ENCODE data around the gene LSS.
"Not testable (repeated sequence)": the region's sequence is repeated elsewhere in the genome, so short reads cannot be mapped to it uniquely, and the experiment has no call there.

Gene LSS

DNA sequence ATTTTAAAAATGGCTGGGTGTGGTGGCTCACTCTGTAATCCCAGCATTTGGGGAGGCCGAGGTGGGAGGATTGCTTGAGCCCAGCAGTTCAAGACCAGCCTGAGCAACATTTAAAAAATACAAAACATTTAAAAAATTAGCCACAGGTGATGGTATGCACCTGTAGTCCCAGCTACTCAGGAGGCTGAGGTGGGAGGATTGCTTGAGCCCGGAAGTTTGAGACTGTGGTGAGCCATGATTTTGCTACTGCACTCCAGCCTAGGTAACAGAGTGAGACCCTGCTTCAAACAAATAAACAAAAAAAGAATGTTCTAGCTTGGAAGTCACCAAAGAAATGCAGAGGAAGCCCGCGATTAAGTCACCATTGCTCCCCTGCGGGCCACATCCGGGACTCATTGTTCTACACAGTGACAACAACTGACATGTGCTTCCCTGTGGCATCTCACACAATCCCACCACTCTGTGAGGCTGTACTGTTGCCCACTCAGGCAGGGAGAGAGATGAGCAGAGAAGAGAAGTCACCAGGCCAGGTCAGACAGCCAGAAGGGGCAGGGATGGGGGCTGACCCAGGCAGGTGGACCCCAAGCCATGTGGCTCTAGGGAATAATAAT lies 25.9 kb downstream of the LSS start:
- DNase-seq, result no peak

DNA sequence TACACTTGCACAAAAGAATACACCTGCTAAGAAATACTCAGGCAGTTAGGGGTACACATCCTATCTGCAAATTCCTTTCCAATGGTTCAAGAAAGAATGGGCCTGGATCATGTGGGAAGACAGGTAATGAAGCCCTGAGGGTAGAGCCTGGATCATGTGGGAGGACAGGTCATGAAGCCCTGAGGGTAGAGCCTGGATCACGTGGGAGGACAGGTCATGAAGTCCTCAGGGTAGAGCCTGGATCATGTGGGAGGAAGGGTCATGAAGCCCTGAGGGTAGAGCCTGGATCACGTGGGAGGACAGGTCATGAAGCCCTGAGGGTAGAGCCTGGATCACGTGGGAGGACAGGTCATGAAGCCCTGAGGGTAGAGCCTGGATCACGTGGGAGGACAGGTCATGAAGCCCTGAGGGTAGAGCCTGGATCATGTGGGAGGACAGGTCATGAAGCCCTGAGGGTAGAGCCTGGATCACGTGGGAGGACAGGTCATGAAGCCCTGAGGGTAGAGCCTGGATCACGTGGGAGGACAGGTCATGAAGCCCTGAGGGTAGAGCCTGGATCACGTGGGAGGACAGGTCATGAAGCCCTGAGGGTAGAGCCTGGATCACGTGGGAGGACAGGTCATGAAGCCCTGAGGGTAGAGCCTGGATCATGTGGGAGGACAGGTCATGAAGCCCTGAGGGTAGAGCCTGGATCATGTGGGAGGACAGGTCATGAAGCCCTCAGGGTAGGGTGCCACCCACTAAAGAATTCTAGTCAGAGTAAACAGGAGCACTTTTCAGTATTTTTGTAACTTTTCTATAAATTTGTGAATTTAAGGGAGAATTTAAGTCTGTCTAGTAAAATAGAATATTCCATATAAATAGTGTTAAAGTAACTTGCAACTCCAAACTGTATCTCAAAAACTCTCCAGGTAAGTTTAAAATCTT lies 27.4 kb downstream of the LSS start:
- DNase-seq, result not testable (repeated sequence)

DNA sequence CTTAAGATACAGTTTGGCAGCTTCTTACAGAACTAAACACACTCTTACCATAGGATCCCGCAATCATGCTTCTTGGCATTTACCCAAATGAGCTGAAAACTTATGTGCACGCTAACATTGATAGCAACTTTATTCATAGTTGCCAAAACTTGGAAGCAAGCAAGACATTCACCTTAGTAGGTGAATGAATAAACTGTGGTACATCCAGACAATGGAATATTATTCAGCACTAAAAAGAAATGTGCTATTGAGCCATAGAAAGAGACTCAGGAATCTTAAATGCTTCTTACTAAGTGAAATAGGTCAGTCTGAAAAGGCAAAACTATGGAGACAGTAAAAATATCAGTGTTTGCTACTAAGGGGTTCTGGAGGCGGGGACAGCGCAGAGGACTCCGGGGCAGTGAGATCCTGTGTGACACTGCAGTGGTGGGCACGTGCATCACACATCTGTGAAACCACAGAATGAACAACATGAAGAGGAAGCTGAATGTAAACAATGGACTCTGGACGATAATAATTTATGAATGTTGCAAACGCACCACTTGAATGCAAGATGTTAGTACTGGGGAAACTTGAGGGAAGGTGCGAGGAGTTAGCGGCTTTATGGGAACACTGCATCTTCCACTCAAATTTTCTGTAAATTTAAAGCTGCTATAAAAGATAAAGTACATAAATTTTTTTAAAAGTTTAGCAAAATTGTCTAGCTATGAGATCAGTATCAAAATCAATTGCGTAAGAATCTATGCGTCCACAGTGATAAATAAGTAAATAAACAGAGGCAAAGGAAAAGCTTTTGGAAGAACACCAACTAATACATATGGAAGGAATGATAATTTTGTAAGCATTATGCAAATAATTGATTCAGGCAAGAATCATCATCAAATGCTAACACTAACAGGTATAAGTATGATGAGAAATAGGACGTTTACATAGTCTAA lies 28.9 kb downstream of the LSS start:
- no peak for DNase-seq

DNA sequence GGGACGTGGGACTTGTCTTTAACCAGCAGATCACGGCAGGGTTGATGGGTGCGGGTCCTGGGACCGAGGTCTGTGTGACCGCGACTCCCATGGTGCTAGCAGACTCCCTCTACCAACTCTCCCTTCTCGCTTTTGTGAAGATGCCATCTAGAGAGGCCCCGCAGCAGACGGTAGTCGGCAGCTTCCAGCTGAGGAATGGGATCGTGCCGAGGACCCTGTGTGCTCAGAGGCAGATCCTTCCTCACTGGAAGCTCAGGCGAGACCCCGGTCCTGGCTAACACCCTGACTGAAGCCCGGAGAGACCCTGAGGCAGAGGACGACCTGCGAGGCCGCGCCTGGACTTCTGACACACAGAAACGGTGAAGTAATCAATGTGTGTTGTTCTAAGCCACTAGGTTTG lies 31.8 kb downstream of the LSS start:
- no peak for DNase-seq

DNA sequence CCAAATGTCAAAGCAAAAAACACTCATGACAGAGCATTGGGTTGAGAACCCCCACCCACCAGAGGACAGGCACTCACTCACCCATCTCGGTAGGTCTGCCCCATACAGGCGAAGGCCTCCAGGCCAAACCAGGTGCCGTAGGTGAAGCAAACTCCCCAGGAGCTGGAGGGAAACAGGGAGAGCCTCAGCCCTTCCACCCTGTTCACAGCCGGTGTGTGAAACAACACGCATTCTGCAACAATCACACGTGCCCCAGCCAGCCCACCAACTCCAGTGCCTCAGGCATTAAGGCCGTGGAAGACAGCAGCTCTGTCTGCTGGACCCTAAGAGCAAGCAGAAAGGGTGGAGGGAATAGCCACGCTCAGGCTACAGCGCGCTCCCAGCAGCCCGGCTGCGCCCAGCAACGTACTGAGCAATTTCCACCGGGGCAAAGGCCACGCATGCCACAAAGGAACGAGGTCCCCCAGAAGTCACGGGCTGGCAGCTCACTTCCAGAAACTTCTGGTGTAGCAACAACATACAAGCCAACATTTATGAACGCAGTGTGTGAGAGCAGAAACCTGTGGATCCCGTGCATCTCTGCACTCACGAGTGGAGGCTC lies 32.9 kb downstream of the LSS start:
- no peak for DNase-seq

DNA sequence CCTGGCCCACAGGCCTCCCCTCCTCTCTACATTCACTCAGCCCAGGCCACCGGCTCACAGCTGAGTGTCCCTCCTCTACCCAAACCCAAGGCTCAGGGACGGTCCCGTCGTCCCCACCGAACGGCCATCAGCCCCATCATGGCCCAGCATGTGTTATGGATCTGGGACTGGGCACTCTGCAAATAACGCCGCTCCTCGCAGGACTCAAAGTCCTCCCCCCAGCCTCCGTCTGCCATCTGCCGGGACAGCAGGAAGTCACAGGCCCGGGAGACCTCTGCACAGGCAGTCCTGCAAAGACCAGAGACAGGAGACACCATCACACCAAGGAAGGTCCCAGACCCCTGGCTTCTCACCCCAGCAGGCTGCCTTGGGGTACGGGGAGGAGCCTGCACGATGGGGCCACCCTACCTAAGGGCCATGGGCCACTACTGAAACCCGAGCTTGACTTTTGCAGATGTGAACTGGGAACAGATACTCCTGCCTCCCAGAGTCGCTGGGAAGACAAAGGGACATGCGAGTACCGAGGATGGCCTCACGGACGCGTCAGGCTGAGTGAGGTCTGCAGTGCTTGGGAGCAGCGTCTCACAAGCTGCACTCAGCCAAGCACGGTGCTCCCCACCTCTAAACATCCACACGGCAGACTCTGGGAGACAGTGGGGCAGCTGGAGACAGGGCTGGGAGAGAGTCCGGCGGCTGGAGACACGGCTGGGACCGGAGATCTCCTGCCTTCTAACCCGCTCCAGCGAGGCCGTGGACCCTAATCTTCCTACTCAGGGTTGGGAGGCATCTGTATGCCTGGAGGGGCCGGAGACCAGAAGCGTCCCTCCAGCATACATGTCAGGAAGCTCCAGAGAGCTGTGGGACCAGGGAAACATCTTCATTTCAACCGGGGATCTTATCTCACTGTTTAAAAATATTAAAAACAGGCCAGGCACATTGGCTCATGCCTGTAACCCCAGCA lies 33.9 kb downstream of the LSS start:
- DNase-seq, result no peak

DNA sequence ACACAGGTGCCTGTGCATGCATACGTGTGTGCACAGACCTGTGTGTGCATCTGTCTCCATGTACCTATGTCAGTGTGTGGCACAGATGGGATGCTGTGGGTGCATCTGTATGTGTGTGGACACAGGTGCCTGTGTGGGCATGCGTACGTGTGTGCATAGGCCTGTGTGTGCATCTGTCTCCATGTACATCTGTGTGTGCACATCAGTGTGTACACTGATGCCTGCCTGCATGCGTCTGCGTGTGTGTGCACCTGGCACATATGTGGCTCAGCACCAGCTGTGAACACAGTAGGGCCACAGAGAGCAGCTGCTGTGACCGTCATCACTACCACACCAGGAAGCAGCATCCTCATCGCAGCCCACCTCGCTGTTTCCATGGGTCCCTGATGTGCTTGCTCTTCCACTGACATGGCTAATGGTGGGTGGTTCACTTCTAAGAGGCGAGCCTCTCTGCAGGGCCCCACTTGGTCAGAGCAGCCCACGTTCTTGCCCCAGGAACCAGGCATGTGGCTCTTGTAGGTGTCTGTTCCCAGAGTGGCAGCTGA lies 34.7 kb downstream of the LSS start:
- no peak for DNase-seq

DNA sequence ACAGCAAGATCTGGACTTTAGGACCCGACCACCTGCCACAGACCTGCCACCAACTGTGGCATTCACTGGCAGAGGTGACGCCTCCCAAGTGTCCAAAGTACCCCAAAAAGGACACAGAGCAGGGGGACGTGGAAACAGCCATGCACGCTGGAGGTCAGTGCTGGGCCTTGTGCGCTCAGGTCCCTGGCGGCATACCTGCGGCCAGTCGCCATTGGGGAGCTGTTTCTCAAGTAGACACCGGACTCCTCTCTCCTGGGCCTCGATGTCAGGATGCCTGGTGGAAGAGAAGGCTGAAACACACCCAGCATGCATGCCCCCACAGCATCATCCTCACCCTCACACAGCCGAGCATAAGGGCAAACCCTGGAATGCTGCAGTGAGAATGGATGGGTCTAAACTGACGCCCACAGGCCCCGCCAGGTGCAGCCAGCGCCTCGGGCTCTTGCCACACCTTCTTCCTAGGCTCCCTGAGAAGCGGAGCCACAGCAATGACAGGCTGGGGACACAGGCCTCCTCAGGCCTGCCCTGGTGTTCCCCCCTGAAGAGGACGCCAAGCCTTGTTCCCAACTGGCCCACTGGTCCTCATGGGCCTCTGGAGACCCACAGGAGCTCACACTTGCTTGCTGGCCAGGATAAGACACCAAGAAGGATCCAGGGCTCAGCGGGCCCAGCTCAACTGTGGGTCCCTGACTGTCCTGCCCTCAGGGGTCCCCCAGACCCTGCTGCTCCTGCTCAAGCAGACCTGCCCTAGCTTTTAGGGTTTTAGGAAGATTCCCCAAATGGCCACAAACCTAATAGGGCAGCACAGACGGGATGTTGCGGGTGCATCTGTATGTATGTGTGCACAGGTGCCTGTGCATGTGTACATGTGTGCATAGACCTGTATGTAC lies 36.6 kb downstream of the LSS start:
- DNase-seq, result no peak

DNA sequence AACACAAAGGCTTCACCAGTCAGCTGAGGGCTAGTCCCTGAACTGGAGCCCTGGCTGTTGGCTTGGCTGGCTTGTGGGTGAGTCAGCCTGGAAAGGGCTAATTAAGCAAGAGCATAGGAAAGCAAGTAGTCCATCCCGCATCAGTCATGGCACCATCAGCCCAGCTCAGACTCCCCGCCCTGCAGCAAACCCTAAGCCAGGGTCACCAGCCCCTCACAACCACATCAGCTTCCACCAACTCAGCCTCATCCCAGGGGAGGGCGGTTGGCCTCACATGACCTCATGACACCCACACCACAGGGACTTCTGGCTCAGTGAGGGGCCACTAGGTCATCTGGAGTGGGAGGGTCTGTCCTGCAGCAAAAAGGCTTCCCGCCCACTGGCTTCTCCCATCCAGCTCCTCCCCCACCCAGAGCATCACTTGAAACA lies 37.3 kb downstream of the LSS start:
- no peak for DNase-seq

DNA sequence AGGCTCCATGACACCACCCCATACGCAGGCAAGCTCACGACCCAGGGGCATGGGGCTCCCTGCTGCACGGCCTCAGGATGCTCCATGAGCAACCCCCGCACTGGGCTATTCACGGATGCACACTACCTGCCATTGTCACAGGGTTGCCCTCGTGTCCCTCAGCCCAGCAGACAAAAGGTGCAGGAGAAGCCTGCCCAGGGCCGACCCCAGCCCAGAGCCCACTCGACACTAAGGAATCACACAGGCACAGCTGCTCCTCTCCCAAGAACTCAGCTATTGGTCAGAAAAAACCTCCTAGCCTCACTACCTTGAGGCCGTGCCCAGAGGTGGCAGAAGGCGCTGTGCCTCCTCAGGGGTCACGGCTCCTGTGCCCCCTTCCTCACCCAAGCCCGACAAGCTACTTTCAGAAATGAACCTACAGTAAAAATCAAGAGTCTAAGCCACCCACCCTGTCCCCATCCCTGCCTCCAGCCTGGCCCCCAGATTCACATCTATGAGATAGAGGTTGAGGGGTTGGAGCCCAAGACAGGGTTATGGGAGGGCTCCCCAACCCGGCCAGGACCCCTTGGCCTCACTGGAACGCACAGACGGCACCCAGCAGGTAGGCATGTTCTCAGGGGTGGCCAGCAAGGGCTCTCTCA lies 38.0 kb downstream of the LSS start:
- DNase-seq, result no peak

DNA sequence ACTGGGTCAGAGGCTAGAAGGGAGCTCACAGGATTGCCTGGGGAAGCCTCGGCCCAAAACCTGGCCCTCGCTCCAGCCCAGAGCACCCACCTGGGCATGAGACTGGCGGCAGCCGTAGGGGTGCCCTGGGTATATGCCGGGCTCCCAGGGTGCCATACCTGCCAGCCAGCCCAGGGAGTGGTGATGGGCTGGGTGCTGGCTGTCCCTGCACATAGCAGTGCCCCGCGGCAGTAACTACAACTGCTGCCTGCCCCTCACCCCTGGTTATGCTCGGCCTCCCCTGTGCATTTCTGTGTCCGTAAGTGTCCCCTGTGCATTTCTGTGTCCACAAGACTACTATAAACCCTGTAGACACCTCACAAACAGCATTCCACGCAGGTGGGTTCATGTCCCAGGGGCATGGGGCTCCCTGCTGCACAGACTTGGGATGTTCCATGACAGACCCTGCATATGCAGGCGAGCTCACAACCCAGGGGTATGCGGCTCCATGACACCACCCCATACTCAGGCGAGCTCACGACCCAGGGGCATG lies 38.5 kb downstream of the LSS start:
- DNase-seq, result no peak

DNA sequence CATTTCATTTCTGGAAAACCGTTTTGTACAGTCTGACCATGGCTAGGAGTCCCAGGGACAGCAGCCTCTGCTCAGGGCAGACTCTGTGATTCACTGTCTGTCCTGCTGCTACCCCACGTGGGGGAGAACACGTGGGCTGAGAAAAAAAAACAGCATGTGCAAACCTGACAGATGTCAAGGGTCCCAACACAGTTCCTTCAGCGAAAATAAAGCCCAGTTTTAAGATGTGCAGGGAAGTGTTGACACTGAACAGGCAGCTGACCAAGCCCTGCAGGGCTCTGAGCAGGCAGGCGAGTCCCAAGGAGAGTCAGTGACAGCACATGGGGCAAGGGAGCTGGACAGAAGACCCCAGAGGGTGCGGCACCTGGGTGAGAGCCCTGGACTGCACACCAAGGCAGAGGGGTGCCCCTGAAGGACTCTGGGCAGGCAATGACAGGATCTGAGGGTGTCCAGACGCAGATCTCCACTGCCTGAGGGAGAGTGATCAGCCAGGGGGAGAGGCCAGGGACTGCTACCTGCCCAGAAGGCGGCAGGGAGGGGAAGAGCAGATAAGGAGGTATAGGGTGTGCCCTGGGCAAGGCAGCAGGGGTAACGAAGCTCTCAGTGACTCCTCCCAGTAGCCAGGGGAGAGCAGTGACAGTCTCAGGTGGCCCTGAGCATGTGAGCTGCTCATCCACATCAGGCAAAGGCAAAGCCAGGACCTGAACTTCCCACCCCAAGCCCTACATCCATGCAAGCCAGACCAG lies 39.2 kb downstream of the LSS start:
- peak; percentile 5 for DNase-seq

DNA sequence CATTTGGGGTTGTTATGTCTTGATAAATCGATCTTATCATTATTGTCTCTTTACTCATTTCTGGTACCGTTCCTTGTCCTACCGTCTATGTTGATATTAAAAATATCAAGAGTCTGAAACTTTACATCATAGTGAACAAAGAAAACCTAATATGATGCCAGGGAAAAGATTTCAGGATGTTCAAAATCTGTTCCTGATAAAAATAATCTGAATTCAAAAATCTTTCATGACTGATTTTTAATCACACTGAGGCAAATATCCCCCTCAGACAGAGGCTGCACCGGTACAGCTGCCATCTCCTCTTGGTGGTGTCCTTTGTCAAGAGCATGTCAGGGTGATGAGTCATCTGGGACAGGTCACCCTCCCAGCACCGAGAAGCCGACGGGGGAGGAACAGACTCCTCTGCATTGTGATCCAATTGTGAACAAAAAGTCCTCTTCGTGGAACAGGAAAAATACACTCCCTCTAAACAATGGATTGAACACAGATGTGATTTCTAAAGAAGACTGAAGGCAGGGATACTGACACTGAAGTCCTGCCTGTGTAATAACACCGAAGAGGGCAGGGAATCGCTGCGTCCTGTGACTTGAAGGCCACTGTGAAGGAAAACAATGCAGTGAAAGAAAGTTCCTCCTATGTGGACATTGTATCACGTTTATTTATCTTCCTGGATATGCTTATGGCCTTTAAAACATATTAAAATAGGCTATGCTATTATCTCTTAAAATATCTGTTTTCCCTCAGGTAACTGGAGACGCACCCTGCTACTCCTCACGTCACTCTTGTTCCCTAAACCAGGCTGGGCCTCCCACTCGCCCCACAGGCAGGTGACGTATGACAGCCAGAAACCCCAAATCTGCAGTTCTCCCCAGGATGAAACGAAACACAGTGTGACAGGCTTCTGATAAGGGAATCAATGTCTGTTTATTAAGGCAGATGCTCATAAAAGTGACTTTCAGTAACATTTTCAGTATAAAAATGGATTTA lies 40.1 kb downstream of the LSS start:
- peak; percentile 10 for DNase-seq

DNA sequence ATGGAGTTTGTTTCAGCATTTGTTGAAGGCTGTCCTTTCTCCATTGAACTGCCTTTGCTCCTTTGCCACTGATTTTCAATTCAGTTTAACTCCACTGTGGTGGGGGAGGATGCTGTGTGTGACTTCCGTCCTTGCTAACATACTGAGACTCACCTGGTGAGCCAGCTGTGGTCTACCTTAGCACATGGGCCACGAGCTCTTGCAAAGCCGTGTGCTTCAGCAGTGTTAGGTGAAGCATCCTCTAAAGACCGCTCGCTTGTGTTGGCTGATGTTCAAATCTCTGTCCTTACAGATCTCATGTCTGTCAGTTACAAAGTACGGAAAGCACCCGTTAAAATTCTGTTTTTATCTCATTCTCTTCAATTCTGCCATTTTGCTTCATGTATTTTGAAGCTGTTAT lies 40.8 kb downstream of the LSS start:
- no peak for DNase-seq

DNA sequence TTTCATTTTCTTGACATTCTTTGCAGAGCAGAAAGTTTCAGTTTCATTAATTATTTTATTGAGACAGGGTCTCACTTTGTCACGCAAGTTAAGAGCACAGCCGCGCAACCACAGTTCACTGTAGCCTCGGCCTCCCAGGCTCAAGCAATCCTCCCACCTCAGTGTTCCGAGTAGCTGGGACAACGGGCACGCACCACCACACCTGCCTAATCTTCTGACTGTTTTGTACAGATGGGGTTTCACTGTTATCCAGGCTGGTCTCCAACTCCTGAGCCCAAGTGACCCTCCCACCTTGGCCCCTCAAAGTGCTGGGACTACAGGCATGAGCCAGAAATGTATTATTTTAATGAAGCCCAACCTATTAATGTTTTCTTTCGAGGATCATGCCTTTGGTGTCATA lies 41.3 kb downstream of the LSS start:
- DNase-seq, result no peak

DNA sequence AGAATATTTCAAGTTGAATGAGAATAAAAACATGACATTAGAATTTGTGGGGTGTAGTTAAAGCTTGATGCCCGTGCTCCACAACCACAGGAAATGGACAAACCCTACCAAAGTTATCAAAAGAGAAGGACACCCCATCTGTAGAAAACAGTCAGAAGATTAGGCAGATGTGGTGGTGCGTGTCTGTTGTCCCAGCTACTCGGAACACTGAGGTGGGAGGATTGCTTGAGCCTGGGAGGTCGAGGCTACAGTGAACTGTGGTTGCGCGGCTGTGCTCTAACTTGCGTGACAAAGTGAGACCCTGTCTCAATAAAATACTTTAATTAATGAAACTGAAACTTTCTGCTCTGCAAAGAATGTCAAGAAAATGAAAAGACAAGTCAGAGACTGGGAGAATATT lies 42.9 kb downstream of the LSS start:
- DNase-seq, result no peak

Data from NCI-H1694 treated with DMSO at 0.1 percent for 48 hours (cell line).